22Rv1 (cell line): ENCODE data around the gene ANXA2.

Source experiments
- ZFX ChIP-seq: fragments of 450-650 bp; IDR thresholded peaks from 2 replicates; pipeline ENCODE4 v1.6.1; 2017; ENCODE audit warnings: antibody characterized with exemption, borderline replicate concordance
- TF ChIP-seq, protein P1 (sequence below): fragments of 450-650 bp; IDR thresholded peaks from 2 replicates; pipeline ENCODE4 v1.5.1; 2017; ENCODE audit warnings: mild to moderate bottlenecking

DNA sequence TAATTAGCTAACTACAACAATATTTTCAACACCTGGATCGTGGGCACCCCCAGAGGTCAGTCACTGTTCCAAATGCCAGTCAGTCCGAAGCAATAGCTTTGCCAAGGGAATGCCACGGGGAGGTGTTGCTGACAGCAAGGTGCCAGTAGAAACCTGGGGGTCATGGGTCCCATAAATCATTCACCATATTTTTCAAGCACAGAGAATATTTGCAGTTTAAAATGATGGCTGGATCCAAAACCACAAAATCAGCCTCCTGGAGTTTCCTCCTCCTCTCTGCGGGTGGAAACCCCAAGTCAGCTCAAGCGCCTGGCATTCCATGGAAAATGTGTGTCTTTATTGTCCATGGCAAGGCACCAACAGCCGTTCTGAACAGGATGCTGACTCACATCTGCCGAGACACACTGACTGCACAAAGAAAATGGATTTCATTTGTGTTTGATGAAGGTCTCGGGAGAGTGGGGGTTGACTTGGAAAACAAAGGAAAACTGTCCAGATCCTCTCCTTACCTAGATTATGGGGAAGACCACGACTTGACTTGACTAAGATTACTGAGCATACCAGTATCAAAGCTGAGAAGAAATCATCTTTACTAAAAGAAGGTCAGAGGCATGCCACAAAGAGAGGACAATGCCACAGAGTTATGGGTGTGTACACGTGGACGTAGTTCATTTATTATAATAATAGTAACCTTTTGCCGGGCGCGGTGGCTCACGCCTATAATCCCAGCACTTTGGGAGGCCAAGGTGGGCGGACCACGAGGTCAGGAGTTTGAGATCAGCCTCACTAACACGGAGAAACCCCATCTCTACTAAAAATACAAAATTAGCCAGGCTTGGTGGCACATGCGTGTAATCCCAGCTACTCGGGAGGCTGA is 26.4 kb downstream of the ANXA2 start:
- TF ChIP-seq, protein P1, sequence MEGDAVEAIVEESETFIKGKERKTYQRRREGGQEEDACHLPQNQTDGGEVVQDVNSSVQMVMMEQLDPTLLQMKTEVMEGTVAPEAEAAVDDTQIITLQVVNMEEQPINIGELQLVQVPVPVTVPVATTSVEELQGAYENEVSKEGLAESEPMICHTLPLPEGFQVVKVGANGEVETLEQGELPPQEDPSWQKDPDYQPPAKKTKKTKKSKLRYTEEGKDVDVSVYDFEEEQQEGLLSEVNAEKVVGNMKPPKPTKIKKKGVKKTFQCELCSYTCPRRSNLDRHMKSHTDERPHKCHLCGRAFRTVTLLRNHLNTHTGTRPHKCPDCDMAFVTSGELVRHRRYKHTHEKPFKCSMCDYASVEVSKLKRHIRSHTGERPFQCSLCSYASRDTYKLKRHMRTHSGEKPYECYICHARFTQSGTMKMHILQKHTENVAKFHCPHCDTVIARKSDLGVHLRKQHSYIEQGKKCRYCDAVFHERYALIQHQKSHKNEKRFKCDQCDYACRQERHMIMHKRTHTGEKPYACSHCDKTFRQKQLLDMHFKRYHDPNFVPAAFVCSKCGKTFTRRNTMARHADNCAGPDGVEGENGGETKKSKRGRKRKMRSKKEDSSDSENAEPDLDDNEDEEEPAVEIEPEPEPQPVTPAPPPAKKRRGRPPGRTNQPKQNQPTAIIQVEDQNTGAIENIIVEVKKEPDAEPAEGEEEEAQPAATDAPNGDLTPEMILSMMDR, result no peak
- TF ChIP-seq ZFX, result no peak
